Colonic mucosa (tissue), 4 donors: ENCODE data around the gene VPS37C. TPM values are rescaled to one million over a fixed set of nuclear protein-coding genes. Genes with fewer than 3 reads are reported as not detected.

Experiments used
- DNase-seq: peaks from one replicate; pipeline ENCODE4 v3.0.0-alpha.2; 2020
- H3K27ac ChIP-seq: fragments of 200-600 bp; one replicate; pipeline ENCODE4 v1.8.0; 2021
- H3K27me3 ChIP-seq: fragments of 200-600 bp; one replicate; pipeline ENCODE4 v1.8.0; 2021
- H3K36me3 ChIP-seq: fragments of 200-600 bp; one replicate; pipeline ENCODE4 v1.8.0; 2021
- H3K4me1 ChIP-seq: fragments of 200-600 bp; one replicate; pipeline ENCODE4 v1.8.0; 2021; ENCODE audit warnings: mild to moderate bottlenecking
- H3K4me3 ChIP-seq: fragments of 200-600 bp; one replicate; pipeline ENCODE4 v1.8.0; 2021
- H3K9ac ChIP-seq, 2 donors: one replicate each; pipeline ENCODE4 v1.7.0; 2013; ENCODE audit warnings: control low read depth in 2 of 2, low read depth in 2 of 2, low read length in 2 of 2
- H3K9me3 ChIP-seq: fragments of 200-600 bp; one replicate; pipeline ENCODE4 v1.8.0; 2021
- CTCF ChIP-seq: fragments of 200-600 bp; IDR thresholded peaks from one replicate; pipeline ENCODE4 v1.8.0; 2022; ENCODE audit warnings: antibody characterized with exemption, mild to moderate bottlenecking
- intact Hi-C: fragments of 100-400 bp; cut with DNase I; formaldehyde crosslinking; loops from one replicate; pipeline ENCODE4 v1.14.1; 2022
- total RNA-seq, 2 donors: library from RNA; stranded (reverse); fragmentation: NEBNext Ultra II Directional in 1 of 2; extraction: Animal tissue kit (Norgen Biotek cat#: 25700) in 1 of 2; gene quantifications; one replicate each; pipeline ENCODE4 v1.2.1, GENCODE V29; 2021
- donor health status: healthy.
- donor health status: DM: no; HTN: no; CAD: no.
- donor health status: DM: no; HTN: no; CAD: no.

Gene VPS37C
- total RNA-seq, 2 donors from 2014 or later: 26.8 to 35.4 TPM

- intact Hi-C loops: loop anchor here (5.0 kb wide), 1 partner anchor 202 kb away; the partner anchor contains the start of gene TMEM132A
- H3K36me3 ChIP-seq: no peaks in the 10 kb centered on the region
- no peak overlapping the region for H3K9ac ChIP-seq
- no peaks in the 10 kb centered on the region for H3K9me3 ChIP-seq
- no peak for DNase-seq
- no peak overlapping the region for H3K4me3 ChIP-seq
- no peak overlapping the region for H3K27ac ChIP-seq
- no peaks in the 10 kb centered on the region for H3K4me1 ChIP-seq
- H3K27me3 ChIP-seq: no peaks in the 10 kb centered on the region
- no peak for TF ChIP-seq CTCF
These were observed 37.3 kb downstream of the VPS37C start for GRCh38 chr11:61123775-61124571.

- no peak for TF ChIP-seq CTCF
- no peaks in the 10 kb centered on the region for H3K4me1 ChIP-seq
- no peak for DNase-seq
These were observed 38.5 kb downstream of the VPS37C start for GRCh38 chr11:61122761-61123160.

GRCh38 chr11:61121917-61122316 lies 39.3 kb downstream of the VPS37C start:
- Histone ChIP-seq H3K36me3 (no peaks in the 10 kb centered on the region), H3K4me3 (no peak overlapping the region), H3K27ac (no peak overlapping the region), H3K9ac (no peak overlapping the region), H3K4me1 (no peaks in the 10 kb centered on the region), H3K9me3 (no peaks in the 10 kb centered on the region), H3K27me3 (no peaks in the 10 kb centered on the region)
- no peak for TF ChIP-seq CTCF
- DNase-seq: no peak
- intact Hi-C loops: loop anchor here (5.0 kb wide), 1 partner anchor 200 kb away; the partner anchor contains the start of gene TMEM132A

More at GRCh38 chr11:61122761-61123160, 38.5 kb downstream of the VPS37C start:
- Histone ChIP-seq H3K9me3 (no peaks in the 10 kb centered on the region), H3K9ac (no peak overlapping the region), H3K4me3 (no peak overlapping the region), H3K27ac (no peak overlapping the region), H3K27me3 (no peaks in the 10 kb centered on the region), H3K36me3 (no peaks in the 10 kb centered on the region)
- intact Hi-C loops: loop anchor here (5.0 kb wide), 1 partner anchor 200 kb away; the partner anchor contains the start of gene TMEM132A

GRCh38 chr11:61121192-61121831 lies 39.9 kb downstream of the VPS37C start:
- DNase-seq: peak; percentile 50
- intact Hi-C loops: loop anchor here (5.0 kb wide), 1 partner anchor 199 kb away; the partner anchor contains the start of gene TMEM132A
- no peaks in the 10 kb centered on the region for H3K27me3 ChIP-seq
- no peak overlapping the region for H3K4me3 ChIP-seq
- no peak for TF ChIP-seq CTCF
- H3K9me3 ChIP-seq: no peaks in the 10 kb centered on the region
- H3K36me3 ChIP-seq: no peaks in the 10 kb centered on the region
- H3K27ac ChIP-seq: no peak overlapping the region
- peak overlapping the region in 1 of 2 donors; percentile 5 for H3K9ac ChIP-seq
- H3K4me1 ChIP-seq: no peaks in the 10 kb centered on the region

GRCh38 chr11:61120706-61121191 lies 40.5 kb downstream of the VPS37C start:
- no peak for DNase-seq
- H3K27me3 ChIP-seq: no peaks in the 10 kb centered on the region
- no peak for TF ChIP-seq CTCF
- intact Hi-C loops: loop anchor here (5.0 kb wide), 1 partner anchor 198 kb away; the partner anchor contains the start of gene TMEM132A
- no peak overlapping the region for H3K27ac ChIP-seq
- no peaks in the 10 kb centered on the region for H3K4me1 ChIP-seq
- H3K9ac ChIP-seq: no peak overlapping the region
- no peaks in the 10 kb centered on the region for H3K36me3 ChIP-seq
- no peak overlapping the region for H3K4me3 ChIP-seq
- H3K9me3 ChIP-seq: no peaks in the 10 kb centered on the region
